Fibroblast of pulmonary artery (primary cell): Measurements from ENCODE around the gene AOPEP.

ENCODE experiments used
- DNase-seq: peaks from one replicate; pipeline ENCODE4 v3.0.0-alpha.2; 2010; ENCODE audit warnings: low read depth
- H3K4me3 ChIP-seq: replicated peaks from 2 replicates; pipeline ENCODE4 v1.5.1; 2011; ENCODE audit warnings: low read depth, mild to moderate bottlenecking, control low read depth, low read length, moderate library complexity
- CTCF ChIP-seq: IDR thresholded peaks from 2 replicates; pipeline ENCODE4 v1.5.1; 2011; ENCODE audit warnings: mild to moderate bottlenecking, control low read depth, low read length, inconsistent platforms; ENCODE audit errors: missing control alignments

The AOPEP gene

GRCh38 chr9:94758031-94758430 lies 31.5 kb downstream of the AOPEP start:
- no peak overlapping the region for H3K4me3 ChIP-seq
- no peak for DNase-seq
- no peak for TF ChIP-seq CTCF

GRCh38 chr9:94758880-94759279 lies 32.4 kb downstream of the AOPEP start:
- H3K4me3 ChIP-seq: no peak overlapping the region
- no peak for TF ChIP-seq CTCF
- DNase-seq: no peak

GRCh38 chr9:94760010-94760409 lies 33.5 kb downstream of the AOPEP start:
- H3K4me3 ChIP-seq: no peak overlapping the region
- no peak for TF ChIP-seq CTCF
- no peak for DNase-seq

- no peak overlapping the region for H3K4me3 ChIP-seq
- DNase-seq: no peak
- no peak for TF ChIP-seq CTCF
Measured at GRCh38 chr9:94760660-94761059, 34.2 kb downstream of the AOPEP start.

GRCh38 chr9:94761481-94761880 lies 35.0 kb downstream of the AOPEP start:
- peak; percentile 58 for DNase-seq

GRCh38 chr9:94767331-94768072 lies 41.0 kb downstream of the AOPEP start:
- no peak overlapping the region for H3K4me3 ChIP-seq
- TF ChIP-seq CTCF: no peak
- peak; percentile 16 for DNase-seq

More at GRCh38 chr9:94761481-94761880, 35.0 kb downstream of the AOPEP start:
- H3K4me3 ChIP-seq: no peak overlapping the region
- TF ChIP-seq CTCF: no peak

GRCh38 chr9:94768766-94769165 lies 42.3 kb downstream of the AOPEP start:
- no peak overlapping the region for H3K4me3 ChIP-seq
- no peak for TF ChIP-seq CTCF
- no peak for DNase-seq
